NCI-H510A (cell line): ENCODE data around the gene OR56A5.

Experiments used
- DNase-seq: peaks from one replicate; lab custom pipeline; 2025; lab: John Stamatoyannopoulos, UW

OR56A5 gene

GRCh38 chr11:5932671-5933070 lies 35.6 kb downstream of the OR56A5 start:
- no peak for DNase-seq

- DNase-seq = no peak
Observed at GRCh38 chr11:5931061-5931460, 37.2 kb downstream of the OR56A5 start.

GRCh38 chr11:5930614-5931013 lies 37.7 kb downstream of the OR56A5 start:
- no peak for DNase-seq

- no peak for DNase-seq
Observed at GRCh38 chr11:5929571-5930368, 38.5 kb downstream of the OR56A5 start.

GRCh38 chr11:5928811-5929210 lies 39.5 kb downstream of the OR56A5 start:
- no peak for DNase-seq

GRCh38 chr11:5928271-5928670 lies 40.0 kb downstream of the OR56A5 start:
- no peak for DNase-seq

GRCh38 chr11:5923794-5924193 lies 44.5 kb downstream of the OR56A5 start:
- no peak for DNase-seq

GRCh38 chr11:5923427-5923776 lies 44.9 kb downstream of the OR56A5 start:
- DNase-seq = no peak

GRCh38 chr11:5922749-5923426 lies 45.4 kb downstream of the OR56A5 start:
- no peak for DNase-seq
